ENCODE results near the gene INTS2.
"Not testable (repeated sequence)": the region's sequence is repeated elsewhere in the genome, so short reads cannot be mapped to it uniquely, and the experiment has no call there.

INTS2 gene

DNA sequence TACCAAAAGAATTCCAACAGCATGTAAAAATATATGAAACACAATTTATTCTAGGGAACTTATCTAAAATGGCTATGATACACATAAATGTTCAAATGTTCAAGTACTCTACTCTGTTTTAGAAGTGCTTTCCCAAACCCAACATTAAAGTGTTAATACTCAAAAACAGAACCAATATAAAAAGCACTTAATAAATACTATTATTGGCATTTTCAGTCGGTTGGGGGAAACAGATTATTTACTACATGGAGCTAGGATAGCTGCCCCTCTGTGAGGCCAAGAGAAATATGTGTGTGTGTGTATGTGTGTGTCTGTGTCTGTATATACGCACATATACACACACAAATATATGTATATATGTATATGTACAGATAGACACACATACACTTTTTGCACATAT is 32.4 kb downstream of the INTS2 start:
- no peak for DNase-seq

DNA sequence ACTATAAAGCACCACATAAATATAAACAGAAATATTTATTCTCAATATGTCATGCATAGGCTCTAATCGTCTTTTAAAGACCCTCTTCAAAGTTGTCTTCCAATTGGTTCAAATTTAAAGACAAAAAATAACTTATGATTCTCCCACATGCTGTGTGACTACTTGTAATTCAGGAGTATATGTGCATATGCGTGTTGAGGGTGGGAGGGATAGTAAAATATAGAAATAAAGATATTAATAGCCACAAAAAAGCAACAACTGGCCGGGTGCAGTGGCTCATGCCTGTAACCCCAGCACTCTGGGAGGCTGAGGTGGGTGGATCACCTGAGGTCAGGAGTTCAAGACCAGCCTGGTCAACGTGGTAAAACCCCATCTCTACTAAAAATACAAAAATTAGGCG is 33.5 kb downstream of the INTS2 start:
- not testable (repeated sequence) for DNase-seq

DNA sequence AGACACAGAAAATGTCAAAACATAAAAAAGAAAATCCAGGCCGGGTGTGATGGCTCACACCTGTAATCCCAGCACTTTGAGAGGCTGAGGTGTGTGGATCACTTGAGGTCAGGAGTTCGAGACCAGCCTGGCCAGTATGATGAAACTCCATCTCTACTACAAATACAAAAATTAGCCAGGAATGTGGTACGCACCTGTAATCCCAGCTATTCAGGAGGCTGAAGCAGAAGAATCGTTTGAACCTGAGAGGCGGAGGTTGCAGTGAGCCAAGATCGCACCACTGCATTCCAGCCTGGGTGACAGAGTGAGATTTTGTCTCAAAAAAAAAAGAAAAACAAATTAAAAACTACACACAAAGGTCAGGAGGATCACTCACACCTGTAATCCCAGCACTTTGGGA is 40.0 kb downstream of the INTS2 start:
- DNase-seq: not testable (repeated sequence)

DNA sequence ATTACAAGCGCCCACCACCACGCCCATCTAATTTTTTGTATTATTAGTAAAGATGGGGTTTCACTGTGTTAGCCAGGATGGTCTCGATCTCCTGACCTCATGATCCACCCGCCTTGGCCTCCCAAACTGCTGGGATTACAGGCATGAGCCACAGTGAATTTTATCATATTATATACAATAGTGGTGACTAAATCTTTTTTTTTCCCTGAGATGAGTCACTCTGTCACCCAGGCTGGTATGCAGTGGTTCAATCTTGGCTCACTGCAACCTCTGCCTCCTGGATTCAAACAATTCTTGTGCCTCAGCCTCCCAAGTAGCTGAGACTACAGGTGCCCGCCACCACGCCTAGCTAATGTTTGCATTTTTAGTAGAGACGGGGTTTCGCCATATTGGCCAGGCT is 41.9 kb downstream of the INTS2 start:
- DNase-seq: not testable (repeated sequence)

DNA sequence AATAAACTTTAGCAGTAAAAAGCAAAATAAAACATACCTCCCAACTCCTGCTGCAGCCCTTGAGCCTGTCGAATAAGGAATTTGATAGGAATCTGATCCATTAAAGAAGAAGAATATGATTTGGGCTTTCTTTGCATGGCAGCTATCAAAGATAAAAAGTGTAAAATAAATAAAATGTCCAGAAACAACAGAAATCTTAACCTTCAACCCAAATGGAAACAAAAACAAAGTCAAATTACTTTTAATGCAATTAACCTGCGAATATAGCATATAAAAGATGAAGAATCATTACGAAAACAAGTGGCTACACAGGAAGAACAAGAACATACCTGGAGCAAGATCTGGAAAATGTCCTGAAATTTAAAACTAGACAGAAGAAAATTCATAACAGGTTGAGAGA is 42.9 kb downstream of the INTS2 start:
- no peak for DNase-seq

DNA sequence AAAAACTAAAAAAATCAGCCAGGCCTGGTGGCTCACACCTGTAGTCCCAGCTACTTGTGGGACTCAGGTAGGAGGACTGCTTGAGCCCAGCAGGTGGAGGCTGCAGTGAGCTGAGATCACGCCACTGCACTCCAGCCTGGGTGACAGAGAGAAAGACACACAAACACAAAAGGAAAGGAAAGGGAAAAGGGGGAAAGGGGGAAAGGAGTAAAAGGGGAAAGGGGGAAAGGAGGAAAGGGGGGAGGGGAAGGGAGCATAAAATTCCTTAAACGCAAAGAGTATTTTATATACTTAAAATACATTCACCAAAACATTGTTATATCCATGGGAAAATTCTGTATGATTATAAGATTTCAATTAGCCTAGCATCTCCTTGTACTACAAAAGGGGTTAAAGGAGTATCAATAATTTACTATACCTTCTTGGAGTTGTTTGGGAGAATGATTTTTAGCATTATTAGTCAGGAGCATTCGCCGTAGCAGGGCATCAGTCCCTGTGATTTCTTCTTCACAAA is 47.1 kb downstream of the INTS2 start:
- DNase-seq: no peak

DNA sequence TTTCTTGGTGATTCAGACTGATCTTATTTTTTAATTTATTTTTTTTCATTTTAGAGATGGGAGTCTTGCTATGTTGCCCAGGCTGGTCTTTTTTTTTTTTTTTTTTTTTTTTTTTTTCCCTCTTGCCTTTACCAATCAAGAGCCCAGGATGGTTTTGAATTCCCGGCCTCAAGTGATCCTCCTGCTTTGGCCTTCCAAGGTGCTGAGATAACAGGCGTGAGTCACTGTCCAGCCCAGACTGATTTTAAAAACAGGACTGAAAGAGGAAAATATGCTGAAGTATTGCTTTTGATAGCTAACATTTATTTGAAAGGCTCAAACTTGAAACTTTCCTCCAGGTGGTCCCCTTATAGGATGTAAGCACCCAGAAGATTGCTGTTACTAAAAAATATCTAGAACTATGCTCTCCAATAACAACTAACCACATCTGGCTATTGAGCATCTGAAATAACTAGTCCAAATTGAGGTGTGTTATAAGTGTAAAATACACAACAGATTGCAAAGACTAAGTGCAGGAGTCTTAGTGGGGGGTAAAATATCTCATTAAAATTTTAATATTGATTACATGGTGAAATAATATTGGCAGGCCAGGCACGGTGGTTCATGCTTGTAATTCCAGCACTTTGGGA is 48.7 kb downstream of the INTS2 start:
- no peak for DNase-seq

DNA sequence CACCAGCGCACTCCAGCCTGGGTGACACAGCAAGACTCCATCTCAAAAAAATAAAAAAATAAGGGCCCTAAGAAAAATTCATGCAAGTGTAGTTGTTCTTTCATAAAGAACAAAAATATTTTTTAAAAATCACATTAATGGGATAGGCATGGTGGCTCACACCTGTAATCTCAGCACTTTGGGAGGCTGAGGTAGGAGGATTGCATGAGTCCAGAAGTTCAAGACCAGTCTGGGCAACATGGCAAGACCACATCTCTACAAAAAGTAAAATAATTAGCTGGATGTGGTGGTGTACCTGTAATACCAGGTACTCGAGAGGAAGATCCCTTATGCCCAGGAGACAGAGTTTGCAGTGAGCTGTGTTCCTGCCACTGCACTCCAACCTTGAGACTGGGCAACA is 49.3 kb downstream of the INTS2 start:
- no peak for DNase-seq

DNA sequence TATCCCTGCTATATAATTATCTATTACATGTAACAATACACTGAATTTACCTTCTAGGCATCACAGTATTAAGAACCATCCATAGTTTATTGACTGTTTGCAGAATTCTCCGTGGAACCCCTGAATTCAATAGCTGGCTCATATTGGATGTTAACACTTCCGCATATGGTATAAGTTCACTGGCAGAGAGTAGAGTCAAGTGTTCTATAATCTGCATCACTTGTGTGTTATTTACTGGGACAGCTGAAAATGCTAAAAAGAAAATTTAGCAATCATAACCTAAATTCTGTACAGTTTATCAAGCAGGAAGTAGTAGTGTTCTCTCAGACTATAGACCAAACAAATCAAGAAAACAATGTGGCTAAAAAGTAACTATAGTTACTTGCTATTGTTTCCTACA is 49.9 kb downstream of the INTS2 start:
- DNase-seq: no peak

DNA sequence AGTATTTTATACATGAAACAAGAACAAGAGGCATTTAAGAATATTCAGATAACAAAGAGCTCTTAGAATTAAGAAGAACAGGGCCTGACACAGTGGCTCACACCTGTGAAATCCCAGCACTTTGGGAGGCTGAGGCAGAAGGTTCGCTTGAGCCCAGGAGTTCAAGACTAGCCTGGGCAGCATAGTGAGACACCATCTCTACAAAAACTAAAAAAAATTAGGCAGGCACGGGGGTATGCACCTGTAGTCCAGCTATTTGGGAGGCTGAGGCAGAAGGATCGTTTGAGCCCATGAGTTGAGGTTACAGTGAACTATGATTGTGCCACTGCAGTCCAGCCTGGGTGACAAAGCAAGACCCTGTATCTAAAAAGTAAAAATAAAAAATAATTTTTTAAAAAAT is 52.0 kb downstream of the INTS2 start:
- no peak for DNase-seq

DNA sequence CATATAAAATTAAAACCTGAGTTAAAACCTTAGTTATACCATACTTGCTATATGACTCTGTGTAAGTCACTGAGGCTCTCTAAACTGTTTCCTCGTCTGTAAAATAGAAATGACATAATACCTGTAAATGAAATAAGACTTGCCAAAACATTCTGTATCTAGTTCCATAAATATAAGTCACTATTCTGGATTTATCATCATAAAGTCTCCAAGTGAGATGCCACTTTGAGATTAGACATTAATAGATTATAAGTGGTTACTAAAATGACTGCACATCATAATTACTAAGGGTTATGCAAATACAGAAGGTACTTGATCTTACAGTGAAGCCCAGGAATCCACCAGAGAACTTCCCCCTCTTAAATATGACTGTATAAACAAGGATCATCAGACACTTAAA is 52.5 kb downstream of the INTS2 start:
- DNase-seq: no peak

DNA sequence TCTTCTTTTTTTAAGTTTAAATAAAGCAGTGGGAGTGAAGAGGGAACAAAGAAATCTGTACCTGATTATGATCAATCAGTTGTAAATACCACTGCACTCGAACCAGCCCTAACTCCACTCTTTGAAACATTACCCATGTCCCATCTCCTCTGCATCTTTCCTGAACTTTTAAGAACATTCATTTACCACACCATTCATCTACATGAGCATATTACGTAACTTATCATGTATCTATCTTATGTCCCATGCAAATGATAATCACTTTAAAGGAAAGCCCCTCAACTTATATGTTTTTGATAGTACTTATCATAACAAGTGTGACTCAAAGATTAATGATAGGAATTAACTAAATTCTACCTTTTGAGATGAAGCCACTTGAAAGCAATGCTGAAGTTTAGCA is 53.7 kb downstream of the INTS2 start:
- no peak for DNase-seq

DNA sequence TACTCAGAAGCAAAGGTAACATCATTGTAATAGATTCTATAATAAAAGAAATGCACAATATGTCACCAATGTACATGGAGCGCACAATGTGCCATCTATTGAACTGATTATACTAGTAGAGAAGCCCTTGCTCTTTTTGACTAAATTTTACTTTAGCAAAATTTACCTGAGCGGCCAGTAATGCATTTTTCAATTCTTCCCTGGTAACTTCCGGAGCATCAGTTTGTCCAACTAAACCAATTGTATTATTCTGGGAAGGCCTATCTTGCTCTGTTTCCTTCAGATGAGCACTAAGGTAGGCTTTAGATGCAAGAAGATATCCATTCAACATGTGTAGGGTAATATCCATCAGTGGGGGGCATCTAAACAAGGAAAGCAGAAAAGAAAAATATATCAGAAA is 55.7 kb downstream of the INTS2 start:
- DNase-seq: no peak

DNA sequence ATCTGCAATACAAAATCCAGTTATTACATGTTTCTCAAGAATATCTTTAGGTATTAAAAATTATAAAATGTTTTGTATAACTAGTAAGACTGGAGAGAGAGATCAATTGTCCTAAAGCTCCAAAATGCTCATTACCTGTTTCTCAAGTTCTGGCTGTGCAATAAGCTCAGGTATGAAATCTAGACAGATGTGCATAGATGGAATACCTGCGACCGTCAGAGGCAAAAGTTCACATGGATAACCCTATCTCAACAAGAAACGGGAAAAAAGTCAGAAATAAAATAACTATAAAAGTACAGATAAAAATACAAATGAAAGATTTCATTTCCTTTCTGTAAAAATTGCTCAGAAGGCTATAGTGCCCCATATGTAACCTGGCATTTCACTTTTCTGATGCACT is 58.6 kb downstream of the INTS2 start:
- no peak for DNase-seq

DNA sequence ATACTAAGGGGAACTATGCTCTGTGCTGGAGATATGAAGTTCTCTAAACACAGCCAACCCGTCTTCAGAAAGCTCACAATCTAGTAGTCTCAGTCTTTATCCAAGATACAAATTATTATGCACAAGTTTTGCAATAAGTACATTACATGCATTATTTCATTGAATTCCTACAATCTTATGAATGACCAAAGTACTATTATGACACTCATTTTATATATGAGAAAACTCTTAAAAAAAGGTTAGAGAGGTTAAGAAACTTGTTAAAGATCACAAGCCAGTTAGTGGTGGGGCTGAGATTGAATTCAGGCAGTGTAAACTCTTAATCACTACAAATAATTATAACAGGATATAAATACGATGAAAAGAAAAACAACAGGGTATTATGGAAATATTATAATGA is 59.7 kb downstream of the INTS2 start:
- DNase-seq: no peak

DNA sequence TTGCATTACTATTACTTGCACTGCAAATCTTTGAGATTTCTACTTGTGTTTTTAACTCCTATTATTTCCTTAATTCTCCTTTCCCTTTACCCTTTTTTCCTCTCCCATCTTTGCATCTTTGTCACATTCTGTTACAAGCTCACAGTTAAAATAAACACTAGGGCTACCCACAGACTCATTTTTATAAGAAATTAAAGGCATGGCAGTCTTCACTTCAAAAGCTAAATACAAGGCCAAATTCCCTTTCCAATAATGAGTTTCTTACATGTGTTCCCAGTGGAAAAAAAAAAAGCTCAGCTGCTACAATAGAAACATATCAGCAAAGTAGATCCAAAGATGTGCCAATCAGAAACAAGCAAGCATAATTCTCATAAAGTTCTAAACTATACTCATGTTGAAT is 60.7 kb downstream of the INTS2 start:
- no peak for DNase-seq

DNA sequence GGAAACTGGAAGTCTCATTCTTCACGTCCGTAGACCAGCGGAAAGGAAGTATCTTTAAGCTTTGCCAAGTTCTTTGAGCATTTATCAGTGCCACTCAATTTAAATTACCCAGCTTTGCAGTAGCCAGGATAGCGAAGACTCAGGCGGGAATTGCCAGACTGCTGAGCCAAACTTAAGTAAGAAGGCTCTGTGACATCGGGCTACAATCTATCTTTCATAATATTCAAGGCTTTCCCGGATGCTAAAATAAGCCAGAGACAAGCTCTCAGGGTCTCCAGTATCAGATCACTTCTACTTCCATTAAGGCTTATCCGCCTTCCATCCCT is 64.0 kb downstream of the INTS2 start:
- DNase-seq: no peak

DNA sequence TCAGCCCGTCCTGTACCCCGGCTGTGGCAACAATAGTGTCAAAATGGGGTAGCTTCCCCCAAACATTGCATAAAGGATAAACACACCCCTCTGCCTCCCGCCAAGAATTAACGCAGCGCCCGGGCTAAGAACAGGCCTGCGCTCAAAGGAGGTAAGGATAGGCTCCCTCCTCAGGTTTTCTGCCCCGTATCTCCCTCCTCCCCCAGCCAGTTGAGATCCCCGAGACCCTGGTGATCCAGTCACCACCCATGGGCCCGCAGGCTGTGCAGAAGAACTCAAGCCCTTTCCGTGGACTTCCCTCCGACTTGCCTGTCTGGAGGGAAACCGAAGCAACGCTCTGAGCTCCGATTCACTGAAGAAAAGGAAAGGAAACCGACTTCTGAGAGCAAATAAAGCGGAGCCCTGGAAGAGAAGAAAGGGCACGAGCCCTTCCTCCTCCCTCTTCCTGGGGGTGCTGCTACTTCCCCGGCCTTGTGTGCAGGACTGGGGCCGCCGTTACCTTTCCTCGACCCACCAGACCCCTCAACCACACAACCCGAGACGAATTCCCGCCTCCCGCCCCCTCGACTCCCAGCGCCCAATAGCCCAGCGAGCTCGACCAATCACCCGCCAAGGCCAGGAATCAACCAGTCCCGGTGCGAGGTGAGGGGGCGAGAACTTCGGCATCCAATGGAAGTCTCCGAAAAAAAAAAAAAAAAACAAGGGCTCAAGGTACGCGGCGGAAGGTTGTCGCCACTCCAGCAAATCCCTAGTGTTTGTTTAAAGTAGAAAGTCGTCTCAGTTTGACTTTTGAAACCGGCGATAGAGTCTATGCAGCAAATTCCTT is 64.6 kb downstream of the INTS2 start, which contains the start of gene BRIP1:
BRIP1 (minus strand) TSS at position 554 of the 826 bp plus-strand sequence. CDS start 1,989 bp downstream, outside the sequence.
- DNase-seq: peak; percentile 95

DNA sequence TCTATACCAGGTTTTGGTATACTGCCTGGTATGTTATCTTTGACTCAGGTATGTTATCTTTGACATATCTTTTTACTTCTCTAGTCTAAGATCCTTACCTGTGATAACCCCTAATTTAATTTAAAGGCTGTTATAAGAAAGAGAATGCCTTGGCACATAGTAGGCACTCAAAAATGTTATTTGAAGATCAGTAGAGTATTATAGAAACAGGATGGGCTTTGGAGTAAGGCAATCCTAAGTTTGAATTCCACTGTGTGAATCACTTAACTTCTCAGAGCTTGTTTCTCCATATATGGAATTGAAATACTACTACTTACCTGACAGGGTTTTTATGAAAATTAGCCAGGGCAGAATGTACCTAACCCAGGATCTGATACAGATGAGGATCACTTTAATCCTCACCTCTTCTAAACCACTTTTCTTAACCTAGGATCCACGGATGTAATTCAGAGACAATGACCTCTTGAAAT is 65.6 kb downstream of the INTS2 start:
- peak; percentile 11 for DNase-seq

DNA sequence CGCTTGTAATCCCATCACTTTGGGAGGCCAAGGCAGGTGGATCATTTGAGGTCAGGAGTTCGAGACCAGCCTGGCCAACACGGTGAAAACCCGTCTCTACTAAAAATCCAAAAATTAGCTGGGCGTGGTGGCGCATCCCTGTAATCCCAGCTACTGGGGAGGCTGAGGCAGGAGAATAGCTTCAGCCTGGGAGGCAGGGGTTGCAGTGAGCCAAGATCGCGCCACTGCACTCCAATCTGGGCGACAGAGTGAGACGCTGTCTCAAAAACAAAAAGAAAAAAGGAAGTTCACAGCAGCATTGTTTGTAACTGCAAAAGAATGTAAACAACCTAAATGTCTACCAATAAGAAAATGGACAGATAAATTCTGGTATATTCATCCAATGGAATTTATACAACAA is 67.4 kb downstream of the INTS2 start:
- not testable (repeated sequence) for DNase-seq

DNA sequence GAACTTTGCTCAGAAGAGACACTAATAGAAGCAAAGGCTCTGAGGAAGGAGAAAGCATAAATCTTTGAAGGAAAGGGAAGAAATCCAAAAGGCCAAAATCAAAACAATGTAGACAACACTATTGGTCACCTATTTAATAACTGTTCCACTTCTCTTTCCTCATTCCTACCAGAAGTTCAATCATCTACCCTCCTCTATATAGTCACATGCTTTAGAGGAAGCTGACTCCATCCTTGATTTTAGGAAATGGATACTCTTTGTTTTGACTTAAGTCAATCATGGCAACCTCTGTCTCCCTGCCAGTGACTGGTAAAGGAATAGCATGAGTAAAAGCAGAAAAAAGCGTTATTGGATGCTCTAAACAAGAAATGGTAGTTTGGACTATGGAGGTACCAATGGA is 71.7 kb downstream of the INTS2 start:
- DNase-seq: no peak

DNA sequence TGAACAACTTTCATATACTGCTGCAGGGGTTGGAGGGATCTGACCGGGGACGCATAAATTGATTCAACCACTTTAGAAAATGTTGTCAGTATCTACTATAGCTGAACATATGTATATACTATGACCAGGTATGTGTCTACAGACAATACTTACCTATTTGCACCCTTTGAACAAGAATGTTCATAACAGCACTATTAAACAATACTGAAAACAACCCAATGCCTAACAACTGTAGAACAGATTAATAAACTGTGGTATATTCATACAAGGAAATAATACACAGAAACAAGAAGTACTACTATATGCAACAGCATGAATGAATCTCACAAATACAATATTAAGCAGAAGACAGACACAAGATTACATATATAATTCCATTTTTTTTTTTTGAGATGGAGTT is 74.9 kb downstream of the INTS2 start:
- no peak for DNase-seq

DNA sequence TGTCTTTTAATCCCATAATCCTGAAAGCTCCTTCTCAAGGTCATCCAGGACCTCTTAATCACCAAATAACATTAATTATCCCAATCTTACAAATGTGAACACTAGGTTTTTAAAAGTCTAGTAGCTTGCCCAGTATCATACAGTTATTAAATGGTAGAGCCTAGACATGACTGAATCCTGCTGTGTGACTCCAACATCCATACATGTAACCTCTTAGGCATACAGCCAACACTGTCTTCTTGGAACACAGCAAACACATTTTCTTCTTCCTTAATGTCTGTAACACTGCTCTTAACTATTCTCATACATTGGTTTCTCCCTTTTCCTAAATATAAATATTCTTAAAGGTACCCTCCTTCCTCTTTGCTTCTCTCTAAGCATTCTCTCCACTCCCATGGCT is 78.1 kb downstream of the INTS2 start:
- no peak for DNase-seq

DNA sequence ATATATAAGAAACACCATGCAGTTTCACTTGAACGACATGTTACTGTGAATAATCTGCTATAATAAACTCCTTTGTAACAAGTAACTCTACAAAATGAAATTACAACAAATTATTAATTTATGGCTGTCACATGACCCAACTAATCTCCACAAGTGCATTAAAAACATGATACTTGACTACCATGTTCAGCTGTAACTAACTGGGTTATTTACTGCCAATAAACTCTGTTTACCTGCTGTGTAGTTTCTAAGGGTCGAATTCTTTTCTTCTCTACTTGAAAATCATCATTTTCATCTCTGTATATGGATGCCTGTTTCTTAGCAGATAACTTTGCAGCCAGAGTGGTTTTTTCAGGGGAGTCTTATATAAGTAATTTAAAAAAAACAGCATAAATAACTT is 78.9 kb downstream of the INTS2 start:
- DNase-seq: no peak

DNA sequence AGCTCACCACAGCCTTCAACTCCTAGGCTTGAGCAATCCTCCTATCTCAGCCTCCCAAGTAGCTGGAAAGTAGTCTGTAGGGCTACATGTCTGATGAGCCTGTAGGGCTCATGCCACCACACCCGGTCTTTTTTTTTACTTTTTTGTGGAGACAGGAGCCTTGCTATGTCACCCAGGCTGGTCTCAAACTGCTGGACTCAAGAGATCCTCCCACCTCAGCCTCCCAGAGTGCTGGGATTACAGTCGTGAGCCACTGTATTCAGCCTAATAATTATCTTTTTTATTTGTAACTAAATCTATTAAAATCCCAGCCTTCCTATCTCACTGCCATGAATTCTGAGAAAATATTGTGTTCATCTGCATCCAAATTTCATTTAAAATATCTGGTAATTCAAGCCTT is 79.5 kb downstream of the INTS2 start:
- no peak for DNase-seq
